PFSK-1 (cell line): ENCODE data around the gene CHRD.

ENCODE experiments used
- FOXP2 ChIP-seq: optimal IDR thresholded peaks from 2 replicates; pipeline ENCODE3; 2011; ENCODE audit warnings: borderline replicate concordance, control low read depth, inconsistent platforms; ENCODE audit not compliant: insufficient read depth; ENCODE audit errors: extremely low read length, extremely low read depth
- POLR2AphosphoS5 ChIP-seq: IDR thresholded peaks from 2 replicates; pipeline ENCODE4 v1.6.1; 2012; ENCODE audit warnings: low read depth, mild to moderate bottlenecking, control low read depth, low read length, moderate library complexity
- REST ChIP-seq, 2 experiments: IDR thresholded peaks; 2 replicates each; pipeline versions ENCODE4 v1.6.1 to v1.8.0; 2011 to 2012; ENCODE audit warnings: low read depth in 2 of 2, low read length in 2 of 2, control low read depth in 1 of 2, inconsistent platforms in 1 of 2, mild to moderate bottlenecking in 1 of 2, moderate library complexity in 1 of 2; ENCODE audit not compliant: insufficient read depth in 1 of 2
- SIN3A ChIP-seq: IDR thresholded peaks from 2 replicates; pipeline ENCODE4 v1.6.1; 2012; ENCODE audit warnings: mild to moderate bottlenecking, low read length, moderate library complexity, borderline replicate concordance; ENCODE audit not compliant: insufficient read depth
- TAF1 ChIP-seq: IDR thresholded peaks from 2 replicates; pipeline ENCODE4 v1.6.1; 2012; ENCODE audit warnings: low read length, control low read depth, borderline replicate concordance; ENCODE audit not compliant: insufficient read depth

GRCh38 chr3:184360070-184360928 lies 19.6 kb upstream of the CHRD start:
- TF ChIP-seq REST (IDR thresholded peaks at IDR 0.05; ENCODE audit: insufficient read depth in 1 of 2, low read depth in 2 of 2, low read length in 2 of 2) = no peak
- no peak for TF ChIP-seq TAF1
- TF ChIP-seq POLR2AphosphoS5 = no peak
- TF ChIP-seq SIN3A = no peak
- TF ChIP-seq FOXP2 = no peak
